ENCODE results near the gene GPR82.

The GPR82 gene

GRCh38 chrX:41684940-41685339, 39.0 kb upstream of the GPR82 start:
- H2BK120ac ChIP-seq (ENCODE audit: low read depth, low read length): no peak overlapping the region
- no peak overlapping the region for H3K27ac ChIP-seq (replicated peaks; ENCODE audit: low read length)
- no peaks in the 10 kb centered on the region for H3K27me3 ChIP-seq (ENCODE audit: control insufficient read depth in 3 of 3, insufficient read depth in 3 of 3, low read depth in 1 of 3, low read length in 3 of 3)
- H3K14ac ChIP-seq (ENCODE audit: low read length): no peak overlapping the region
- H3K4ac ChIP-seq (ENCODE audit: low read length): no peak overlapping the region
- H3K4me1 ChIP-seq (ENCODE audit: control insufficient read depth in 2 of 2, insufficient read depth in 1 of 2, low read depth in 1 of 2, low read length in 2 of 2): no peaks in the 10 kb centered on the region
- no peaks in the 10 kb centered on the region for H3K36me3 ChIP-seq (replicated peaks in 1 of 2; ENCODE audit: control insufficient read depth in 2 of 2, insufficient read depth in 2 of 2, low read length in 2 of 2)
- WGBS, 2 donors (ENCODE audit: extremely low coverage in 2 of 2, insufficient read length in 2 of 2, insufficient replicate concordance in 1 of 2): 100% methylated on average over 1 of the region's 2 CpGs; no CpG with 5 or more reads in 1 of the 2 donors
- no peak overlapping the region for H3K4me3 ChIP-seq (ENCODE audit: low read length in 2 of 2)
- no peak for DNase-seq (ENCODE audit: low spot score)
- no peak overlapping the region for H4K8ac ChIP-seq (ENCODE audit: low read depth, low read length)
- no peak overlapping the region for H2BK5ac ChIP-seq (ENCODE audit: low read length)
- no peak overlapping the region for H2BK12ac ChIP-seq (ENCODE audit: low read length)
- no peak overlapping the region for H3K23ac ChIP-seq (ENCODE audit: low read depth, low read length, poor library complexity)
- H2AFZ ChIP-seq (ENCODE audit: low read length): no peak overlapping the region
- no peak overlapping the region for H3K9ac ChIP-seq (ENCODE audit: low read depth, low read length, poor library complexity)
- no peaks in the 10 kb centered on the region for H3K9me3 ChIP-seq (replicated peaks in 1 of 2; ENCODE audit: control insufficient read depth in 2 of 2, insufficient read depth in 1 of 2, low read depth in 1 of 2, low read length in 2 of 2)
- H2BK15ac ChIP-seq (ENCODE audit: low read length): no peak overlapping the region
- H3K79me1 ChIP-seq (ENCODE audit: low read depth, low read length): no peaks in the 10 kb centered on the region
- no peak overlapping the region for H4K91ac ChIP-seq (ENCODE audit: low read depth, low read length, poor library complexity)
- no peak overlapping the region for H2AK5ac ChIP-seq (ENCODE audit: low read depth, low read length)
- H3K18ac ChIP-seq (ENCODE audit: low read length): no peak overlapping the region
- no peak overlapping the region for H3K4me2 ChIP-seq (ENCODE audit: insufficient read depth, low read length, poor library complexity, severe bottlenecking)

GRCh38 chrX:41686788-41687187, 37.2 kb upstream of the GPR82 start:
- H3K4ac ChIP-seq (ENCODE audit: low read length): no peak overlapping the region
- no peak overlapping the region for H2BK120ac ChIP-seq (ENCODE audit: low read depth, low read length)
- H3K18ac ChIP-seq (ENCODE audit: low read length): no peak overlapping the region
- H3K27ac ChIP-seq (replicated peaks; ENCODE audit: low read length): no peak overlapping the region
- H3K27me3 ChIP-seq (ENCODE audit: control insufficient read depth in 3 of 3, insufficient read depth in 3 of 3, low read depth in 1 of 3, low read length in 3 of 3): no peaks in the 10 kb centered on the region
- H3K23ac ChIP-seq (ENCODE audit: low read depth, low read length, poor library complexity): no peak overlapping the region
- no peak overlapping the region for H2BK12ac ChIP-seq (ENCODE audit: low read length)
- H3K14ac ChIP-seq (ENCODE audit: low read length): no peak overlapping the region
- no peaks in the 10 kb centered on the region for H3K9me3 ChIP-seq (replicated peaks in 1 of 2; ENCODE audit: control insufficient read depth in 2 of 2, insufficient read depth in 1 of 2, low read depth in 1 of 2, low read length in 2 of 2)
- no peak overlapping the region for H2AK5ac ChIP-seq (ENCODE audit: low read depth, low read length)
- H4K91ac ChIP-seq (ENCODE audit: low read depth, low read length, poor library complexity): no peak overlapping the region
- H2BK5ac ChIP-seq (ENCODE audit: low read length): no peak overlapping the region
- no peaks in the 10 kb centered on the region for H3K4me1 ChIP-seq (ENCODE audit: control insufficient read depth in 2 of 2, insufficient read depth in 1 of 2, low read depth in 1 of 2, low read length in 2 of 2)
- no peaks in the 10 kb centered on the region for H3K36me3 ChIP-seq (replicated peaks in 1 of 2; ENCODE audit: control insufficient read depth in 2 of 2, insufficient read depth in 2 of 2, low read length in 2 of 2)
- WGBS, 2 donors (ENCODE audit: extremely low coverage in 2 of 2, insufficient read length in 2 of 2, insufficient replicate concordance in 1 of 2): no CpG with 5 or more reads among the region's 4 CpGs
- H4K8ac ChIP-seq (ENCODE audit: low read depth, low read length): no peak overlapping the region
- no peaks in the 10 kb centered on the region for H3K79me1 ChIP-seq (ENCODE audit: low read depth, low read length)
- no peak overlapping the region for H3K9ac ChIP-seq (ENCODE audit: low read depth, low read length, poor library complexity)
- no peak overlapping the region for H2AFZ ChIP-seq (ENCODE audit: low read length)
- DNase-seq (ENCODE audit: low spot score): no peak
- H2BK15ac ChIP-seq (ENCODE audit: low read length): no peak overlapping the region
- no peak overlapping the region for H3K4me3 ChIP-seq (ENCODE audit: low read length in 2 of 2)
- no peak overlapping the region for H3K4me2 ChIP-seq (ENCODE audit: insufficient read depth, low read length, poor library complexity, severe bottlenecking)

GRCh38 chrX:41688156-41688555, 35.8 kb upstream of the GPR82 start:
- Histone ChIP-seq H3K23ac (ENCODE audit: low read depth, low read length, poor library complexity) (no peak overlapping the region), H3K14ac (ENCODE audit: low read length) (no peak overlapping the region), H2BK120ac (ENCODE audit: low read depth, low read length) (no peak overlapping the region), H2BK12ac (ENCODE audit: low read length) (no peak overlapping the region), H3K9ac (ENCODE audit: low read depth, low read length, poor library complexity) (no peak overlapping the region), H3K18ac (ENCODE audit: low read length) (no peak overlapping the region), H3K9me3 (replicated peaks in 1 of 2; ENCODE audit: control insufficient read depth in 2 of 2, insufficient read depth in 1 of 2, low read depth in 1 of 2, low read length in 2 of 2) (no peaks in the 10 kb centered on the region), H2AK5ac (ENCODE audit: low read depth, low read length) (no peak overlapping the region), H2BK15ac (ENCODE audit: low read length) (no peak overlapping the region), H3K4me2 (ENCODE audit: insufficient read depth, low read length, poor library complexity, severe bottlenecking) (no peak overlapping the region), H3K27ac (replicated peaks; ENCODE audit: low read length) (no peak overlapping the region), H3K4ac (ENCODE audit: low read length) (no peak overlapping the region), H4K91ac (ENCODE audit: low read depth, low read length, poor library complexity) (no peak overlapping the region), H3K4me3 (ENCODE audit: low read length in 2 of 2) (no peak overlapping the region), H3K36me3 (replicated peaks in 1 of 2; ENCODE audit: control insufficient read depth in 2 of 2, insufficient read depth in 2 of 2, low read length in 2 of 2) (no peaks in the 10 kb centered on the region), H3K27me3 (ENCODE audit: control insufficient read depth in 3 of 3, insufficient read depth in 3 of 3, low read depth in 1 of 3, low read length in 3 of 3) (no peaks in the 10 kb centered on the region), H3K4me1 (ENCODE audit: control insufficient read depth in 2 of 2, insufficient read depth in 1 of 2, low read depth in 1 of 2, low read length in 2 of 2) (no peaks in the 10 kb centered on the region), H3K79me1 (ENCODE audit: low read depth, low read length) (no peaks in the 10 kb centered on the region), H2AFZ (ENCODE audit: low read length) (no peak overlapping the region), H4K8ac (ENCODE audit: low read depth, low read length) (no peak overlapping the region), H2BK5ac (ENCODE audit: low read length) (no peak overlapping the region)
- no CpG with 5 or more reads among the region's 2 CpGs for WGBS, 2 donors (ENCODE audit: extremely low coverage in 2 of 2, insufficient read length in 2 of 2, insufficient replicate concordance in 1 of 2)
- DNase-seq (ENCODE audit: low spot score): no peak

GRCh38 chrX:41688835-41689234, 35.1 kb upstream of the GPR82 start, which contains the start of gene GPR34:
GPR34 (plus strand) TSS chrX:41688973; CDS start chrX:41695634, 6,661 bp downstream.
- no CpG with 5 or more reads among the region's 8 CpGs for WGBS, 2 donors (ENCODE audit: extremely low coverage in 2 of 2, insufficient read length in 2 of 2, insufficient replicate concordance in 1 of 2)
- no peak within 1 kb of the TSS for H2BK15ac ChIP-seq (ENCODE audit: low read length)
- H3K9me3 ChIP-seq (replicated peaks in 1 of 2; ENCODE audit: control insufficient read depth in 2 of 2, insufficient read depth in 1 of 2, low read depth in 1 of 2, low read length in 2 of 2): no peaks in the 10 kb centered on the region
- no peak within 1 kb of the TSS for H3K9ac ChIP-seq (ENCODE audit: low read depth, low read length, poor library complexity)
- no peaks in the 10 kb centered on the region for H3K36me3 ChIP-seq (replicated peaks in 1 of 2; ENCODE audit: control insufficient read depth in 2 of 2, insufficient read depth in 2 of 2, low read length in 2 of 2)
- H3K18ac ChIP-seq (ENCODE audit: low read length): no peak within 1 kb of the TSS
- no peak within 1 kb of the TSS for H2BK12ac ChIP-seq (ENCODE audit: low read length)
- H3K27me3 ChIP-seq (ENCODE audit: control insufficient read depth in 3 of 3, insufficient read depth in 3 of 3, low read depth in 1 of 3, low read length in 3 of 3): no peaks in the 10 kb centered on the region
- H3K4me3 ChIP-seq (ENCODE audit: low read length in 2 of 2): no peak within 1 kb of the TSS
- no peaks in the 10 kb centered on the region for H3K79me1 ChIP-seq (ENCODE audit: low read depth, low read length)
- H3K4me2 ChIP-seq (ENCODE audit: insufficient read depth, low read length, poor library complexity, severe bottlenecking): no peak within 1 kb of the TSS
- H3K23ac ChIP-seq (ENCODE audit: low read depth, low read length, poor library complexity): no peak within 1 kb of the TSS
- H2BK5ac ChIP-seq (ENCODE audit: low read length): no peak within 1 kb of the TSS
- no peak within 1 kb of the TSS for H4K8ac ChIP-seq (ENCODE audit: low read depth, low read length)
- H4K91ac ChIP-seq (ENCODE audit: low read depth, low read length, poor library complexity): no peak within 1 kb of the TSS
- no peak within 1 kb of the TSS for H2AFZ ChIP-seq (ENCODE audit: low read length)
- no peak for DNase-seq (ENCODE audit: low spot score)
- no peaks in the 10 kb centered on the region for H3K4me1 ChIP-seq (ENCODE audit: control insufficient read depth in 2 of 2, insufficient read depth in 1 of 2, low read depth in 1 of 2, low read length in 2 of 2)
- no peak within 1 kb of the TSS for H2AK5ac ChIP-seq (ENCODE audit: low read depth, low read length)
- no peak within 1 kb of the TSS for H3K27ac ChIP-seq (replicated peaks; ENCODE audit: low read length)
- H2BK120ac ChIP-seq (ENCODE audit: low read depth, low read length): no peak within 1 kb of the TSS
- H3K4ac ChIP-seq (ENCODE audit: low read length): no peak within 1 kb of the TSS
- H3K14ac ChIP-seq (ENCODE audit: low read length): no peak within 1 kb of the TSS

Measured in neuronal stem cell (in vitro differentiated cells).